ENCODE measurements around the gene VPS13D.

Gene VPS13D

DNA sequence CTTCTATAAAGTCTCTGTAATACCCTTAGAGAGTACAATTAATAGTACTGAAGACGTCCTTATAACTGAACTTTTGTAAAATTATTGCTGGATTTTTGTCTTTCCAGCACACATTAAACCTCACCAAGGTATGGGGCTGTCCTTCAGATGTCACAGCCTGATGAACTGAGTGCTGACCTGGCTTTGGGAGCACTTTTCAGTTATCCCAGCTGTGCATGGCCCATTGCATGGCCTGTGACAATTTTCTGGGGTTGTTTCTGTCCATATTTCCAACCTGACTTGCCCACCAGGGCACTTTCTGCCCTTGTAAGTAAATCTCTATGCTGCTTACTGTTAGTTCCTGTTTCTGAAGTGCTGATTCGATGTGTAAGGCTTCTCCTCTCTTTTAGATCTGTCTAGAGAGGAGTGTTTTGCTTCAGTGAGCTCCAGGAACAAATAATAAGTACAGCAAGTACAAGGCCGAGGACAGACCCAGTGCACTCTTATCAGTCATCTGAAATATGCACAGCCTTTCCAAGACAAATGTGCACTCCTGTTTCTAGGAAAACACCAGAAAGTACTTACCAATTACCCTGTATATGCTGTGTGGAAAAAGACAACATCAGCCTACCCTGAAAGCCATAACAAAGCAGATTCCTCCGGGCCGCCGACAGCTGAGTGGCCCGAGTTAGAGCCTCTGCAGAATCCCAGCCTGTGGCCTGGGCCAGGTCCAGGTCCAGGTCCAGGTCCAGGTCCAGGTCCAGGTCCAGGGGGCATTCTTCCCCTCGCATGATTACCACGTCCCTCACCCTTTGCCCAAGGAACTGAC lies 266.5 kb downstream of the VPS13D start:
- H3K27me3 ChIP-seq (ENCODE audit: insufficient read depth, low read length, poor library complexity) = no peaks in the 10 kb centered on the region
- no peak overlapping the region for H4K8ac ChIP-seq (ENCODE audit: low read depth, low read length)
- no peak overlapping the region for H3K27ac ChIP-seq (ENCODE audit: low read depth, low read length)
- H2AK5ac ChIP-seq (ENCODE audit: low read length) = no peak overlapping the region
- H3K4me2 ChIP-seq (ENCODE audit: low read length) = no peak overlapping the region
- no peak overlapping the region for H2BK5ac ChIP-seq (ENCODE audit: low read length)
- no peak overlapping the region for H3K23ac ChIP-seq (ENCODE audit: low read length)
- DNase-seq = no peak
- no peak overlapping the region for H2BK120ac ChIP-seq (ENCODE audit: low read depth, low read length)
- no peaks in the 10 kb centered on the region for H3K79me2 ChIP-seq (ENCODE audit: control insufficient read depth, insufficient read depth, low read length)
- H3K4me1 ChIP-seq (ENCODE audit: control insufficient read depth, low read depth, low read length) = no peaks in the 10 kb centered on the region
- H4K5ac ChIP-seq (ENCODE audit: low read length) = no peak overlapping the region
- no peak overlapping the region for H3K4ac ChIP-seq (ENCODE audit: low read depth, low read length)
- no peak overlapping the region for H3K9ac ChIP-seq (ENCODE audit: low read length)
- no CpG with 5 or more reads among the region's 9 CpGs for WGBS (ENCODE audit: extremely low coverage, insufficient coverage, low lambda C conversion rate)
- no peaks in the 10 kb centered on the region for H3K36me3 ChIP-seq (ENCODE audit: control insufficient read depth, insufficient read depth, low read length)
- no peak overlapping the region for H3K56ac ChIP-seq (ENCODE audit: low read length)
- no peak overlapping the region for H3K18ac ChIP-seq (ENCODE audit: low read length)
- H3K79me1 ChIP-seq (ENCODE audit: low read length) = no peaks in the 10 kb centered on the region
- H3K4me3 ChIP-seq (ENCODE audit: low read length) = no peak overlapping the region
- no peak overlapping the region for H2BK15ac ChIP-seq (replicated peaks; ENCODE audit: low read depth)

DNA sequence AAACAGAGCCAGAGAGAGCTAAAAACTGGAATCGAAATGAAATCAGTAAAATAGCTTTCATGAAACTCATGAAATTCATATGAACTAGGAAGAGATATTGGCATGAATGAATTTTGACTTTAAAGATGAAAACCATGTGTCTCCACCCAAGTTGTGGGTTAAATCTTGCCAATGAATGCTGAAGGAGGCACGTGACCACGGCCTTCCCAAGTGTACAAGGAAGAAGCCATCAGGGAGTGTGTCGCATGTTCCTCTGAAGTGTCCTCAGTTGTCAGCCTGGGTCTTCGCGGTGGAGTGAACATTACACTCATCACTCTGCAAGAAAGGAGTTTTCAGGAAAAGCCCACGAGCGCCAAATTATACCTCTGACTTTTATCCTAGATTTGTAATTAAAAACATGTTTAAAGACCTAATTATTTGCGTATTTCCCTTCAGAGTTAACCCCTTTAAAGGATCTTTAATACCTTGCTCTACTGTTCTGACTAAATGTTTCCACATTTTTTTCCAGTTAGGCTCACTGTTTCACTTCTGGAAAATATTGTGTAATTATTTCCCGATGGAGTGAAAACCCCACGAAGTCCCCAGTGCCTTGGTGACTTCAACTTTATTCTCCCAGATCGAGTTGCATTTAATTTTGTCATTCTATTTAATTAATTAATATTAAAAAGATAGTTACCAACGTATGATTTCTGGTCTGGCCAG lies 269.9 kb downstream of the VPS13D start:
- no peak overlapping the region for H2AK5ac ChIP-seq (ENCODE audit: low read length)
- H3K27me3 ChIP-seq (ENCODE audit: insufficient read depth, low read length, poor library complexity) = no peaks in the 10 kb centered on the region
- H3K4me2 ChIP-seq (ENCODE audit: low read length) = no peak overlapping the region
- H4K5ac ChIP-seq (ENCODE audit: low read length) = no peak overlapping the region
- H3K4ac ChIP-seq (ENCODE audit: low read depth, low read length) = no peak overlapping the region
- H2BK15ac ChIP-seq (replicated peaks; ENCODE audit: low read depth) = no peak overlapping the region
- H2BK120ac ChIP-seq (ENCODE audit: low read depth, low read length) = no peak overlapping the region
- H3K18ac ChIP-seq (ENCODE audit: low read length) = no peak overlapping the region
- DNase-seq = no peak
- H3K56ac ChIP-seq (ENCODE audit: low read length) = no peak overlapping the region
- H4K8ac ChIP-seq (ENCODE audit: low read depth, low read length) = no peak overlapping the region
- no CpG with 5 or more reads among the region's 13 CpGs for WGBS (ENCODE audit: extremely low coverage, insufficient coverage, low lambda C conversion rate)
- H3K23ac ChIP-seq (ENCODE audit: low read length) = no peak overlapping the region
- H3K36me3 ChIP-seq (ENCODE audit: control insufficient read depth, insufficient read depth, low read length) = no peaks in the 10 kb centered on the region
- no peaks in the 10 kb centered on the region for H3K79me1 ChIP-seq (ENCODE audit: low read length)
- no peak overlapping the region for H3K4me3 ChIP-seq (ENCODE audit: low read length)
- no peaks in the 10 kb centered on the region for H3K4me1 ChIP-seq (ENCODE audit: control insufficient read depth, low read depth, low read length)
- H3K79me2 ChIP-seq (ENCODE audit: control insufficient read depth, insufficient read depth, low read length) = no peaks in the 10 kb centered on the region
- H2BK5ac ChIP-seq (ENCODE audit: low read length) = no peak overlapping the region
- no peak overlapping the region for H3K9ac ChIP-seq (ENCODE audit: low read length)
- H3K27ac ChIP-seq (ENCODE audit: low read depth, low read length) = no peak overlapping the region

- no peaks in the 10 kb centered on the region for H3K4me1 ChIP-seq (ENCODE audit: control insufficient read depth, low read depth, low read length)
- H3K4me2 ChIP-seq (ENCODE audit: low read length) = no peak overlapping the region
- H3K79me1 ChIP-seq (ENCODE audit: low read length) = no peaks in the 10 kb centered on the region
- no peak overlapping the region for H4K8ac ChIP-seq (ENCODE audit: low read depth, low read length)
- DNase-seq = no peak
- no peak overlapping the region for H2AK5ac ChIP-seq (ENCODE audit: low read length)
- no peak overlapping the region for H3K4ac ChIP-seq (ENCODE audit: low read depth, low read length)
- no peaks in the 10 kb centered on the region for H3K27me3 ChIP-seq (ENCODE audit: insufficient read depth, low read length, poor library complexity)
- H3K36me3 ChIP-seq (ENCODE audit: control insufficient read depth, insufficient read depth, low read length) = no peaks in the 10 kb centered on the region
- no peak overlapping the region for H3K27ac ChIP-seq (ENCODE audit: low read depth, low read length)
- H4K5ac ChIP-seq (ENCODE audit: low read length) = no peak overlapping the region
- no peak overlapping the region for H2BK120ac ChIP-seq (ENCODE audit: low read depth, low read length)
- no CpG with 5 or more reads among the region's 9 CpGs for WGBS (ENCODE audit: extremely low coverage, insufficient coverage, low lambda C conversion rate)
- no peaks in the 10 kb centered on the region for H3K79me2 ChIP-seq (ENCODE audit: control insufficient read depth, insufficient read depth, low read length)
- no peak overlapping the region for H3K4me3 ChIP-seq (ENCODE audit: low read length)
- H3K18ac ChIP-seq (ENCODE audit: low read length) = no peak overlapping the region
- H3K23ac ChIP-seq (ENCODE audit: low read length) = no peak overlapping the region
- no peak overlapping the region for H3K56ac ChIP-seq (ENCODE audit: low read length)
- H3K9ac ChIP-seq (ENCODE audit: low read length) = no peak overlapping the region
- no peak overlapping the region for H2BK5ac ChIP-seq (ENCODE audit: low read length)
- H2BK15ac ChIP-seq (replicated peaks; ENCODE audit: low read depth) = no peak overlapping the region
Observed at GRCh38 chr1:12501661-12502060, 271.8 kb downstream of the VPS13D start.

GRCh38 chr1:12502336-12503109 lies 272.7 kb downstream of the VPS13D start:
- no peak overlapping the region for H3K4ac ChIP-seq (ENCODE audit: low read depth, low read length)
- H4K5ac ChIP-seq (ENCODE audit: low read length) = no peak overlapping the region
- no peak overlapping the region for H3K27ac ChIP-seq (ENCODE audit: low read depth, low read length)
- no peak overlapping the region for H2BK120ac ChIP-seq (ENCODE audit: low read depth, low read length)
- no peaks in the 10 kb centered on the region for H3K79me2 ChIP-seq (ENCODE audit: control insufficient read depth, insufficient read depth, low read length)
- H3K27me3 ChIP-seq (ENCODE audit: insufficient read depth, low read length, poor library complexity) = no peaks in the 10 kb centered on the region
- no peak overlapping the region for H3K18ac ChIP-seq (ENCODE audit: low read length)
- H2BK5ac ChIP-seq (ENCODE audit: low read length) = no peak overlapping the region
- no peak overlapping the region for H3K4me2 ChIP-seq (ENCODE audit: low read length)
- no peak for DNase-seq
- WGBS (ENCODE audit: extremely low coverage, insufficient coverage, low lambda C conversion rate) = no CpG with 5 or more reads among the region's 11 CpGs
- no peaks in the 10 kb centered on the region for H3K36me3 ChIP-seq (ENCODE audit: control insufficient read depth, insufficient read depth, low read length)
- no peaks in the 10 kb centered on the region for H3K79me1 ChIP-seq (ENCODE audit: low read length)
- H3K9ac ChIP-seq (ENCODE audit: low read length) = no peak overlapping the region
- no peaks in the 10 kb centered on the region for H3K4me1 ChIP-seq (ENCODE audit: control insufficient read depth, low read depth, low read length)
- no peak overlapping the region for H3K4me3 ChIP-seq (ENCODE audit: low read length)
- H4K8ac ChIP-seq (ENCODE audit: low read depth, low read length) = no peak overlapping the region
- no peak overlapping the region for H2BK15ac ChIP-seq (replicated peaks; ENCODE audit: low read depth)
- H3K23ac ChIP-seq (ENCODE audit: low read length) = no peak overlapping the region
- H3K56ac ChIP-seq (ENCODE audit: low read length) = no peak overlapping the region
- no peak overlapping the region for H2AK5ac ChIP-seq (ENCODE audit: low read length)

DNA sequence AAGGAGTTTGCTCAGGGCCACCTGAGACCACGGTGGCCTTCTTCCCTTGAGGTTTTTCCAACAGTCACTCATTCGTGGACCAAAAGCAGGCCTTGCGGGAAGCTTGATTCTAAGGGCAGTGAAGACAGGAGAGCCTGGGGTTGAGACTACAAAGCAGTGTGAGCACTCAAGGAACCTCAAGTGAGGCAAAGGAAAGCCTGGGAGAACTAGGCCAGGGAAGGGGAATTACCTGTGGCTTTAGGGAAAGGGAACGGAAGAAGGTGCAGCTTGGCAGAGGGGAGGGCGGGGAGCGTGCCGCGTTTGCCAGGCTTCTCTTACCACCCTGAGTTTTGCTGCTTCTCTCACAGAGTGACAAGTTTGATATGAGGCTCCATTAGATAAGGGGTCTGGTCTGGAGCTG lies 273.9 kb downstream of the VPS13D start:
- WGBS (ENCODE audit: extremely low coverage, insufficient coverage, low lambda C conversion rate) = no CpG with 5 or more reads among the region's 8 CpGs
- no peak for DNase-seq
- no peak overlapping the region for H2BK15ac ChIP-seq (replicated peaks; ENCODE audit: low read depth)
- H3K56ac ChIP-seq (ENCODE audit: low read length) = no peak overlapping the region
- H3K27ac ChIP-seq (ENCODE audit: low read depth, low read length) = no peak overlapping the region
- no peaks in the 10 kb centered on the region for H3K79me1 ChIP-seq (ENCODE audit: low read length)
- no peak overlapping the region for H4K8ac ChIP-seq (ENCODE audit: low read depth, low read length)
- no peak overlapping the region for H4K5ac ChIP-seq (ENCODE audit: low read length)
- no peak overlapping the region for H3K18ac ChIP-seq (ENCODE audit: low read length)
- H3K79me2 ChIP-seq (ENCODE audit: control insufficient read depth, insufficient read depth, low read length) = no peaks in the 10 kb centered on the region
- H3K4ac ChIP-seq (ENCODE audit: low read depth, low read length) = no peak overlapping the region
- no peak overlapping the region for H2AK5ac ChIP-seq (ENCODE audit: low read length)
- H3K36me3 ChIP-seq (ENCODE audit: control insufficient read depth, insufficient read depth, low read length) = no peaks in the 10 kb centered on the region
- no peak overlapping the region for H3K4me3 ChIP-seq (ENCODE audit: low read length)
- no peak overlapping the region for H2BK120ac ChIP-seq (ENCODE audit: low read depth, low read length)
- no peaks in the 10 kb centered on the region for H3K27me3 ChIP-seq (ENCODE audit: insufficient read depth, low read length, poor library complexity)
- no peak overlapping the region for H3K4me2 ChIP-seq (ENCODE audit: low read length)
- H3K4me1 ChIP-seq (ENCODE audit: control insufficient read depth, low read depth, low read length) = no peaks in the 10 kb centered on the region
- no peak overlapping the region for H2BK5ac ChIP-seq (ENCODE audit: low read length)
- H3K9ac ChIP-seq (ENCODE audit: low read length) = no peak overlapping the region
- no peak overlapping the region for H3K23ac ChIP-seq (ENCODE audit: low read length)
